NCI-H1930 (cell line): Measurements from ENCODE around the gene IL3.
"Not testable (repeated sequence)": the region's sequence is repeated elsewhere in the genome, so short reads cannot be mapped to it uniquely, and the experiment has no call there.

Experiments used
- DNase-seq, 2 experiments: peaks; one replicate each; lab custom pipeline; 2025; lab: John Stamatoyannopoulos, UW

Gene IL3

GRCh38 chr5:132094393-132095076 lies 34.1 kb downstream of the IL3 start:
- no peak for DNase-seq

GRCh38 chr5:132095077-132095410 lies 34.6 kb downstream of the IL3 start:
- no peak for DNase-seq

- DNase-seq: no peak
Observed at GRCh38 chr5:132095424-132095972, 35.0 kb downstream of the IL3 start.

GRCh38 chr5:132096904-132097303 lies 36.4 kb downstream of the IL3 start:
- no peak for DNase-seq

- DNase-seq: no peak
Observed at GRCh38 chr5:132098151-132098594, 37.7 kb downstream of the IL3 start.

GRCh38 chr5:132098621-132099020 lies 38.2 kb downstream of the IL3 start:
- DNase-seq: no peak

GRCh38 chr5:132099076-132099748 lies 38.8 kb downstream of the IL3 start:
- no peak for DNase-seq

- DNase-seq: no peak
Observed at GRCh38 chr5:132099905-132100304, 39.5 kb downstream of the IL3 start.

GRCh38 chr5:132100672-132101261 lies 40.3 kb downstream of the IL3 start:
- no peak for DNase-seq

GRCh38 chr5:132101385-132101880 lies 41.0 kb downstream of the IL3 start:
- no peak for DNase-seq

GRCh38 chr5:132102101-132102701 lies 41.7 kb downstream of the IL3 start:
- DNase-seq: no peak

GRCh38 chr5:132102944-132103331 lies 42.5 kb downstream of the IL3 start:
- no peak for DNase-seq

- no peak for DNase-seq
Observed at GRCh38 chr5:132103332-132103951, 43.0 kb downstream of the IL3 start.

GRCh38 chr5:132103969-132104391 lies 43.5 kb downstream of the IL3 start:
- no peak for DNase-seq

- DNase-seq: no peak
Observed at GRCh38 chr5:132104556-132104955, 44.1 kb downstream of the IL3 start.

GRCh38 chr5:132105688-132106087 lies 45.2 kb downstream of the IL3 start:
- DNase-seq: no peak

- not testable (repeated sequence) for DNase-seq
Observed at GRCh38 chr5:132108495-132108894, 48.0 kb downstream of the IL3 start.

- DNase-seq: not testable (repeated sequence)
Observed at GRCh38 chr5:132108957-132109356, 48.5 kb downstream of the IL3 start.

- DNase-seq: no peak
Observed at GRCh38 chr5:132109494-132110053, 49.1 kb downstream of the IL3 start.

GRCh38 chr5:132110195-132110594 lies 49.7 kb downstream of the IL3 start:
- DNase-seq: no peak

- DNase-seq: no peak
Observed at GRCh38 chr5:132110930-132111329, 50.5 kb downstream of the IL3 start.

- DNase-seq: no peak
Observed at GRCh38 chr5:132112111-132112510, 51.7 kb downstream of the IL3 start.
